ENCODE data around the gene MGMT. TPM values are rescaled to one million over a fixed set of nuclear protein-coding genes. Genes with fewer than 3 reads are reported as not detected.

The MGMT gene
- polyA plus RNA-seq, 1 experiment = 10.9 TPM

GRCh38 chr10:129653861-129654260, 186.8 kb downstream of the MGMT start:
- POLR2A ChIA-PET = no interaction called here
- H3K27ac ChIP-seq (ENCODE audit: low read depth, low read length) = no peak overlapping the region
- no peak overlapping the region for H3K4me3 ChIP-seq (ENCODE audit: low read depth, low read length)
- DNase-seq (ENCODE audit: low read depth, low spot score) = no peak
- no peak for TF ChIP-seq CTCF (IDR thresholded peaks at IDR 0.05; ENCODE audit: low read depth, low read length)
- H3K27me3 ChIP-seq (ENCODE audit: control insufficient read depth, insufficient read depth, low read length) = no peaks in the 10 kb centered on the region
- peaks cover 9% of the 10 kb centered on the region for H3K9me3 ChIP-seq (ENCODE audit: control insufficient read depth, insufficient read depth, low read length)
- CTCF ChIA-PET = no interaction called here

GRCh38 chr10:129654461-129654860, 187.4 kb downstream of the MGMT start:
- TF ChIP-seq CTCF (IDR thresholded peaks at IDR 0.05; ENCODE audit: low read depth, low read length) = no peak
- DNase-seq (ENCODE audit: low read depth, low spot score) = no peak
- no peak overlapping the region for H3K4me3 ChIP-seq (ENCODE audit: low read depth, low read length)

GRCh38 chr10:129655007-129655678, 188.1 kb downstream of the MGMT start:
- ChIA-PET POLR2A (no interaction called here), CTCF (no interaction called here)
- peaks cover 9% of the 10 kb centered on the region for H3K9me3 ChIP-seq (ENCODE audit: control insufficient read depth, insufficient read depth, low read length)
- H3K4me3 ChIP-seq (ENCODE audit: low read depth, low read length) = no peak overlapping the region
- no peak for TF ChIP-seq CTCF (IDR thresholded peaks at IDR 0.05; ENCODE audit: low read depth, low read length)
- H3K27ac ChIP-seq (ENCODE audit: low read depth, low read length) = no peak overlapping the region
- H3K27me3 ChIP-seq (ENCODE audit: control insufficient read depth, insufficient read depth, low read length) = no peaks in the 10 kb centered on the region
- no peak for DNase-seq (ENCODE audit: low read depth, low spot score)

More at GRCh38 chr10:129654461-129654860, 187.4 kb downstream of the MGMT start:
- Histone ChIP-seq H3K27ac (ENCODE audit: low read depth, low read length) (no peak overlapping the region), H3K9me3 (ENCODE audit: control insufficient read depth, insufficient read depth, low read length) (peaks cover 9% of the 10 kb centered on the region), H3K27me3 (ENCODE audit: control insufficient read depth, insufficient read depth, low read length) (no peaks in the 10 kb centered on the region)
- ChIA-PET CTCF (no interaction called here), POLR2A (no interaction called here)

DNA sequence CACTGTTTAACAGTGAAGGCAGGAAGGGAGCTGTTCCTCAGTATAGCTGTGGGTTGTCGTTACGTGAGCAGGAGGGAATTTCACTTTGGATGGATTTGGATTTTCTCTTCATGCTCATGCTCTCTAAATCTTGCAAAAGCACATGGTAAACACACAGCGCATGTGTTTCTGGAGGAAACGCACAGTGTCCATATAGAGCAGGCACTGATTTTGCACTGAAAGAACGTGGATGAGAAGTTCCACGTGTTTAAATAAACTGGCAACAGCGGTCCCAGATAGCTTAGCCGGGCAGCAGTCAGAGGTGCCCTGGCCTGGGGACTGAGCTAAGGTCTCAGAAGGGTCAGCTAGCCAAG, 188.6 kb downstream of the MGMT start:
- H3K9me3 ChIP-seq (ENCODE audit: control insufficient read depth, insufficient read depth, low read length) = peaks cover 9% of the 10 kb centered on the region; the same call in 1 of the 2 replicates
- TF ChIP-seq CTCF (IDR thresholded peaks at IDR 0.05; ENCODE audit: low read depth, low read length) = no peak
- no peak overlapping the region for H3K27ac ChIP-seq (ENCODE audit: low read depth, low read length)
- H3K4me3 ChIP-seq (ENCODE audit: low read depth, low read length) = no peak overlapping the region
- H3K27me3 ChIP-seq (ENCODE audit: control insufficient read depth, insufficient read depth, low read length) = no peaks in the 10 kb centered on the region
- DNase-seq (ENCODE audit: low read depth, low spot score) = no peak
- POLR2A ChIA-PET = no interaction called here
- CTCF ChIA-PET = no interaction called here

DNA sequence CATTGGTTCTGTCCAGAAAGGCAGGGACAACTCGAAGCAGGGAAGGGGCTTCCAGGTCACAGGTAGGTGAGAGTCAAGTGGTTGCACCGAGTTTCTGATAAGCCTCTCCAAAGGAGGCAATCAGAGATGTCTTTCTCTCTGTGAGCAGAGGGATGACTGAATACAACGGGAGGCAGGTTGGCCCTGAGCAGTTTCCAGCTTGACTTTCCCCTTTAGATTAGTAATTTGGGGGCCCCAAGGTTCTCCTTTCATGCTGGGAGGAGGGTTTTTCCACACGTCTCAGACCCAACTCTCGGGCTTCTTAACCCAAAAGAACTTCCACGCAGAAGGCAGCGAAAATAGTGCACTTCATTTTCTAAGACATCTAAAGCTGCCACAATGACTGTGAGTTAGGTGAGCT, 189.6 kb downstream of the MGMT start:
- no peak for DNase-seq (ENCODE audit: low read depth, low spot score)
- H3K9me3 ChIP-seq (ENCODE audit: control insufficient read depth, insufficient read depth, low read length) = peaks cover 9% of the 10 kb centered on the region; the same call in 1 of the 2 replicates
- ChIA-PET POLR2A (no interaction called here), CTCF (no interaction called here)
- no peaks in the 10 kb centered on the region for H3K27me3 ChIP-seq (ENCODE audit: control insufficient read depth, insufficient read depth, low read length)
- no peak for TF ChIP-seq CTCF (IDR thresholded peaks at IDR 0.05; ENCODE audit: low read depth, low read length)
- no peak overlapping the region for H3K4me3 ChIP-seq (ENCODE audit: low read depth, low read length)
- H3K27ac ChIP-seq (ENCODE audit: low read depth, low read length) = no peak overlapping the region
